A673 (cell line): ENCODE results near the gene VAMP1. TPM values are rescaled to one million over a fixed set of nuclear protein-coding genes. Genes with fewer than 3 reads are reported as not detected.

Experiments
- BruUV-seq: library from RNA; stranded (reverse); fragments of 400-500 nt; replicated peaks from 2 replicates; lab custom pipeline; 2021; lab: Mats Ljungman, UMichigan
- CTCF ChIA-PET: fragments of 300-600 bp; sonication (Branson Sonifier 250); formaldehyde crosslinking; loops from one replicate; lab custom pipeline; 2022; ENCODE audit warnings: antibody characterized with exemption; lab: Charles Lee
- POLR2A ChIA-PET: fragments of 300-600 bp; sonication (Branson Sonifier 250); formaldehyde crosslinking; loops from one replicate; lab custom pipeline; 2022; ENCODE audit warnings: antibody characterized with exemption; ENCODE audit not compliant: low non-redundant PET; lab: Charles Lee
- DNase-seq: peaks from one replicate; pipeline ENCODE4 v3.0.0-alpha.2; 2015; ENCODE audit warnings: low spot score
- H3K27ac ChIP-seq: fragments of 200-600 bp; sonication (generic); 2 replicates; pipeline ENCODE4 v1.5.1; 2016; ENCODE audit warnings: mixed run types, low read depth, mild to moderate bottlenecking, mixed read lengths, antibody characterized with exemption, low read length; ENCODE audit not compliant: poor library complexity, severe bottlenecking
- H3K27me3 ChIP-seq: fragments of 200-600 bp; sonication (generic); replicated peaks from 2 replicates; pipeline ENCODE4 v1.6.1; 2017; ENCODE audit warnings: mixed run types, low read depth, mild to moderate bottlenecking, mixed read lengths, antibody characterized with exemption, low read length; ENCODE audit not compliant: insufficient read depth, poor library complexity
- H3K36me3 ChIP-seq: fragments of 200-600 bp; sonication (generic); 2 replicates; pipeline ENCODE4 v1.6.1; 2016; ENCODE audit warnings: mixed run types, mild to moderate bottlenecking, mixed read lengths, antibody characterized with exemption, low read length; ENCODE audit not compliant: insufficient read depth, poor library complexity, severe bottlenecking
- H3K4me1 ChIP-seq: fragments of 200-600 bp; sonication (generic); 2 replicates; pipeline ENCODE4 v1.6.1; 2017; ENCODE audit warnings: mixed run types, mild to moderate bottlenecking, mixed read lengths, antibody characterized with exemption, low read length; ENCODE audit not compliant: insufficient read depth, poor library complexity, severe bottlenecking
- H3K4me3 ChIP-seq: fragments of 200-600 bp; sonication (generic); 2 replicates; pipeline ENCODE4 v1.5.1; 2016; ENCODE audit warnings: low read depth, mixed run types, mild to moderate bottlenecking, mixed read lengths, low read length; ENCODE audit not compliant: poor library complexity, severe bottlenecking
- H3K9me3 ChIP-seq: fragments of 200-600 bp; sonication (generic); 2 replicates; pipeline ENCODE4 v1.6.1; 2016; ENCODE audit warnings: mixed run types, low read depth, mild to moderate bottlenecking, mixed read lengths, antibody characterized with exemption, low read length; ENCODE audit not compliant: poor library complexity, severe bottlenecking
- CTCF ChIP-seq: fragments of 300-800, 200-600 bp; sonication (generic); conservative IDR thresholded peaks from 2 replicates; pipeline ENCODE4 v1.5.1; 2017; ENCODE audit warnings: low read depth, mild to moderate bottlenecking, antibody characterized with exemption, low read length, moderate library complexity, mixed read lengths
- EZH2 ChIP-seq: fragments of 200-600 bp; sonication (generic); IDR thresholded peaks from 2 replicates; pipeline ENCODE4 v1.6.1; 2017; ENCODE audit warnings: borderline replicate concordance, low read depth, mild to moderate bottlenecking, mixed read lengths, antibody characterized with exemption, low read length; ENCODE audit not compliant: poor library complexity, severe bottlenecking
- intact Hi-C: fragments of 100-400 bp; cut with micrococcal nuclease; formaldehyde crosslinking; loops from one replicate; pipeline ENCODE4 v1.10.0; 2022; ENCODE audit not compliant: unreplicated experiment
- total RNA-seq: library from RNA; stranded (reverse); gene quantifications from 2 replicates; pipeline ENCODE4 v1.2.3, GENCODE V29; 2021

The VAMP1 gene
- total RNA-seq, 1 experiment from 2014 or later: 10.9 TPM

GRCh38 chr12:6425590-6426531 is 44.6 kb downstream of the VAMP1 start:
- ChIA-PET CTCF (interaction anchor here (0.9 kb wide), 1 partner anchor 39 kb away, joined by 3 read pairs; no protein-coding TSS in a partner anchor), POLR2A (no interaction called here)
- BruUV-seq: no TSS peak

GRCh38 chr12:6424866-6425265 is 45.6 kb downstream of the VAMP1 start:
- POLR2A ChIA-PET: interaction anchor here (0.6 kb wide), 1 partner anchor 46 kb away, joined by 3 read pairs; the partner anchor contains the start of gene VAMP1
- Histone ChIP-seq H3K36me3 (no peaks in the 10 kb centered on the region), H3K9me3 (no peaks in the 10 kb centered on the region), H3K4me1 (peaks cover 3% of the 10 kb centered on the region), H3K27ac (no peak overlapping the region), H3K4me3 (no peak overlapping the region), H3K27me3 (no peaks in the 10 kb centered on the region)
- no peak for DNase-seq
- CTCF ChIA-PET: interaction anchor here (0.8 to 2.1 kb wide), 2 partner anchors 41 to 113 kb away, joined by 3 to 15 read pairs; no protein-coding TSS in a partner anchor
- BruUV-seq: no TSS peak
- TF ChIP-seq EZH2 (no peak), CTCF (no peak)
- intact Hi-C loops: no loop called here

More at GRCh38 chr12:6425590-6426531, 44.6 kb downstream of the VAMP1 start:
- H3K36me3 ChIP-seq: no peaks in the 10 kb centered on the region
- TF ChIP-seq EZH2 (no peak), CTCF (no peak)
- DNase-seq: no peak
- peaks cover 13% of the 10 kb centered on the region for H3K4me1 ChIP-seq
- H3K9me3 ChIP-seq: no peaks in the 10 kb centered on the region
- H3K27ac ChIP-seq: no peak overlapping the region
- intact Hi-C loops: no loop called here
- no peaks in the 10 kb centered on the region for H3K27me3 ChIP-seq
- H3K4me3 ChIP-seq: no peak overlapping the region

DNA sequence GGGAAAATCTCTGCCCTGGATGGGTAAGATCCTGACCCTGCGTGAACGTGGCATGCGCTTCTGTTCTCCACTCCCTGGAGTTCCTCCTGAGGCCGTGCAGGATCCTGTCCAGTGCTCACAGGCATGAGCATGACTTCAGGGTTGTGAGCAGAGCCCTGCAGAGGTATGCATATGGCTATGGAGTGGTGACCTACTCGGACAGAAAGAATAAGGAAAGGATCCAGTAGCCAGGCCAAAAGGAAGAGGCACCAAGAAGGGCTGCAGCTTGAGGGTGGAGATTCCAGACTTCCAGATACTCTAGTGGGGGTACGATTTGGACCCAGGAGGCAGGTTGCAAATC is 46.5 kb downstream of the VAMP1 start:
- no peaks in the 10 kb centered on the region for H3K27me3 ChIP-seq
- ChIA-PET CTCF (interaction anchor here (0.6 to 2.1 kb wide), 6 partner anchors 41 to 133 kb away, joined by 3 to 15 read pairs (median 4); no protein-coding TSS in a partner anchor), POLR2A (no interaction called here)
- no peaks in the 10 kb centered on the region for H3K4me1 ChIP-seq
- no peaks in the 10 kb centered on the region for H3K9me3 ChIP-seq
- no peak overlapping the region for H3K27ac ChIP-seq
- H3K4me3 ChIP-seq: no peak overlapping the region
- intact Hi-C loops: no loop called here
- TF ChIP-seq CTCF (no peak), EZH2 (no peak)
- no peaks in the 10 kb centered on the region for H3K36me3 ChIP-seq
- BruUV-seq: no TSS peak
- no peak for DNase-seq
